ENCODE data around the gene MIB1.

MIB1 gene

GRCh38 chr18:21910906-21911305 lies 170.3 kb downstream of the MIB1 start:
- 0 out of 2 replicates have a peak, but pooled peaks cover 3% of the 10 kb centered on the region for H3K27me3 ChIP-seq (ENCODE audit: control insufficient read depth, low read length)

GRCh38 chr18:21911551-21911950 lies 171.0 kb downstream of the MIB1 start:
- TF ChIP-seq EZH2phosphoT487 (IDR thresholded peaks at IDR 0.05; ENCODE audit: borderline replicate concordance, low read length) (no peak), CTCF (IDR thresholded peaks at IDR 0.05; ENCODE audit: low read depth, low read length, poor library complexity, severe bottlenecking) (no peak)
- Histone ChIP-seq H3K9me2 (replicated peaks; ENCODE audit: control insufficient read depth, low read length) (no peaks in the 10 kb centered on the region), H3F3A (ENCODE audit: control insufficient read depth, insufficient read depth) (no peaks in the 10 kb centered on the region), H3K4me1 (ENCODE audit: control insufficient read depth, low read length) (no peaks in the 10 kb centered on the region), H3K79me2 (ENCODE audit: control insufficient read depth, low read length) (no peaks in the 10 kb centered on the region), H4K20me1 (ENCODE audit: control insufficient read depth, insufficient read depth, low read depth, low read length) (no peaks in the 10 kb centered on the region), H3K4me3 (ENCODE audit: low read length) (no peak overlapping the region), H3K27me3 (ENCODE audit: control insufficient read depth, low read length) (0 out of 2 replicates have a peak, but pooled peaks cover 3% of the 10 kb centered on the region), H3K27ac (ENCODE audit: low read depth, low read length) (no peak overlapping the region), H3K4me2 (ENCODE audit: low read length) (no peak overlapping the region), H3K9me3 (ENCODE audit: control insufficient read depth, insufficient read depth, low read length) (no peaks in the 10 kb centered on the region), H3K36me3 (ENCODE audit: control insufficient read depth, low read length) (no peaks in the 10 kb centered on the region)

More at GRCh38 chr18:21910906-21911305, 170.3 kb downstream of the MIB1 start:
- H3K4me1 ChIP-seq (ENCODE audit: control insufficient read depth, low read length): no peaks in the 10 kb centered on the region
- no peaks in the 10 kb centered on the region for H4K20me1 ChIP-seq (ENCODE audit: control insufficient read depth, insufficient read depth, low read depth, low read length)
- H3K79me2 ChIP-seq (ENCODE audit: control insufficient read depth, low read length): no peaks in the 10 kb centered on the region
- H3K4me3 ChIP-seq (ENCODE audit: low read length): no peak overlapping the region
- H3K36me3 ChIP-seq (ENCODE audit: control insufficient read depth, low read length): no peaks in the 10 kb centered on the region
- no peak overlapping the region for H3K4me2 ChIP-seq (ENCODE audit: low read length)
- H3F3A ChIP-seq (ENCODE audit: control insufficient read depth, insufficient read depth): no peaks in the 10 kb centered on the region
- H3K27ac ChIP-seq (ENCODE audit: low read depth, low read length): no peak overlapping the region
- H3K9me3 ChIP-seq (ENCODE audit: control insufficient read depth, insufficient read depth, low read length): no peaks in the 10 kb centered on the region
- no peaks in the 10 kb centered on the region for H3K9me2 ChIP-seq (replicated peaks; ENCODE audit: control insufficient read depth, low read length)
- TF ChIP-seq EZH2phosphoT487 (IDR thresholded peaks at IDR 0.05; ENCODE audit: borderline replicate concordance, low read length) (no peak), CTCF (IDR thresholded peaks at IDR 0.05; ENCODE audit: low read depth, low read length, poor library complexity, severe bottlenecking) (no peak)

GRCh38 chr18:21912339-21913239 lies 172.0 kb downstream of the MIB1 start:
- TF ChIP-seq EZH2phosphoT487 (IDR thresholded peaks at IDR 0.05; ENCODE audit: borderline replicate concordance, low read length) (no peak), CTCF (IDR thresholded peaks at IDR 0.05; ENCODE audit: low read depth, low read length, poor library complexity, severe bottlenecking) (no peak)
- no peaks in the 10 kb centered on the region for H4K20me1 ChIP-seq (ENCODE audit: control insufficient read depth, insufficient read depth, low read depth, low read length)
- no peaks in the 10 kb centered on the region for H3K9me3 ChIP-seq (ENCODE audit: control insufficient read depth, insufficient read depth, low read length)
- H3K79me2 ChIP-seq (ENCODE audit: control insufficient read depth, low read length): no peaks in the 10 kb centered on the region
- no peaks in the 10 kb centered on the region for H3F3A ChIP-seq (ENCODE audit: control insufficient read depth, insufficient read depth)
- no peaks in the 10 kb centered on the region for H3K9me2 ChIP-seq (replicated peaks; ENCODE audit: control insufficient read depth, low read length)
- no peaks in the 10 kb centered on the region for H3K36me3 ChIP-seq (ENCODE audit: control insufficient read depth, low read length)
- H3K4me2 ChIP-seq (ENCODE audit: low read length): no peak overlapping the region
- 0 out of 2 replicates have a peak, but pooled peaks cover 3% of the 10 kb centered on the region for H3K27me3 ChIP-seq (ENCODE audit: control insufficient read depth, low read length)
- no peak overlapping the region for H3K4me3 ChIP-seq (ENCODE audit: low read length)
- H3K4me1 ChIP-seq (ENCODE audit: control insufficient read depth, low read length): no peaks in the 10 kb centered on the region
- H3K27ac ChIP-seq (ENCODE audit: low read depth, low read length): no peak overlapping the region
